Measurements from ENCODE around the gene C11orf42. TPM values are rescaled to one million over a fixed set of nuclear protein-coding genes. Genes with fewer than 3 reads are reported as not detected.

Gene C11orf42
- total RNA-seq, 2 donors from 2014 or later, result not detected

- no peak overlapping the region for H3K4me3 ChIP-seq
- H3K27ac ChIP-seq, result no peak overlapping the region
- peaks cover 3% of the 10 kb centered on the region for H3K4me1 ChIP-seq
- no peaks in the 10 kb centered on the region for H3K9me3 ChIP-seq
- no peak overlapping the region for H3K9ac ChIP-seq (ENCODE audit: low read depth in 2 of 2, low read length in 2 of 2)
- H3K36me3 ChIP-seq, result no peaks in the 10 kb centered on the region
- DNase-seq, result no peak
- peaks cover 3% of the 10 kb centered on the region for H3K27me3 ChIP-seq
- intact Hi-C loops (cut with DNase I), result no loop called here
- TF ChIP-seq, protein P1, sequence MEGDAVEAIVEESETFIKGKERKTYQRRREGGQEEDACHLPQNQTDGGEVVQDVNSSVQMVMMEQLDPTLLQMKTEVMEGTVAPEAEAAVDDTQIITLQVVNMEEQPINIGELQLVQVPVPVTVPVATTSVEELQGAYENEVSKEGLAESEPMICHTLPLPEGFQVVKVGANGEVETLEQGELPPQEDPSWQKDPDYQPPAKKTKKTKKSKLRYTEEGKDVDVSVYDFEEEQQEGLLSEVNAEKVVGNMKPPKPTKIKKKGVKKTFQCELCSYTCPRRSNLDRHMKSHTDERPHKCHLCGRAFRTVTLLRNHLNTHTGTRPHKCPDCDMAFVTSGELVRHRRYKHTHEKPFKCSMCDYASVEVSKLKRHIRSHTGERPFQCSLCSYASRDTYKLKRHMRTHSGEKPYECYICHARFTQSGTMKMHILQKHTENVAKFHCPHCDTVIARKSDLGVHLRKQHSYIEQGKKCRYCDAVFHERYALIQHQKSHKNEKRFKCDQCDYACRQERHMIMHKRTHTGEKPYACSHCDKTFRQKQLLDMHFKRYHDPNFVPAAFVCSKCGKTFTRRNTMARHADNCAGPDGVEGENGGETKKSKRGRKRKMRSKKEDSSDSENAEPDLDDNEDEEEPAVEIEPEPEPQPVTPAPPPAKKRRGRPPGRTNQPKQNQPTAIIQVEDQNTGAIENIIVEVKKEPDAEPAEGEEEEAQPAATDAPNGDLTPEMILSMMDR (IDR thresholded peaks at IDR 0.05), result no peak
Observed at GRCh38 chr11:6251990-6252473, 46.7 kb downstream of the C11orf42 start.

GRCh38 chr11:6253197-6253596 is 47.8 kb downstream of the C11orf42 start:
- TF ChIP-seq, protein P1 (IDR thresholded peaks at IDR 0.05), result no peak

DNA sequence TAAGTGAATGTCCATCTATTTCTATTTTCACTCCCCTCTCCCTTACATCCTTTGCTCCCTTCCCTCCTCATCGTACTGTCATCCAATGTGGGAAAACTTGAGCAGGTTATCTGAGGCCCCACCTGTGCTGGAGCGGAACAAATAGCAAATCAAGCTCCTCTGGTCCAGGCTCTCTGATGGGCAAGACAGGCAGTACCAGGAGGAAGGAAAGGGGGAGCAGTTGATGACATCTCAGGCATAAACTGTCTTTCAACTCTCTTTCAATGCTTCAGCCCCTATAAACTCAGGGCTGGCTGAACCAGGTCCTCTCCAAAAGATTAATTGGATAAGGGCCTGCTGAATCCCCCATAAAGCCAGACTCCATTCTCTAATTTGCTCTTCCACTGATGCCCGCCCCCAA is 52.8 kb downstream of the C11orf42 start:
- Histone ChIP-seq H3K36me3 (no peaks in the 10 kb centered on the region), H3K27ac (no peak overlapping the region), H3K27me3 (peaks cover 29% of the 10 kb centered on the region), H3K4me3 (no peak overlapping the region), H3K9ac (ENCODE audit: low read depth in 2 of 2, low read length in 2 of 2) (no peak overlapping the region), H3K9me3 (no peaks in the 10 kb centered on the region), H3K4me1 (no peaks in the 10 kb centered on the region)
- TF ChIP-seq, protein P1 (IDR thresholded peaks at IDR 0.05), result no peak
- intact Hi-C loops (cut with DNase I), result loop anchor here (5.0 kb wide), 1 partner anchor 94 kb away; no protein-coding TSS in a partner anchor
- DNase-seq, result no peak

More at GRCh38 chr11:6253197-6253596, 47.8 kb downstream of the C11orf42 start:
- H3K9ac ChIP-seq (ENCODE audit: low read depth in 2 of 2, low read length in 2 of 2), result no peak overlapping the region
- H3K27ac ChIP-seq, result no peak overlapping the region
- DNase-seq, result no peak
- no peaks in the 10 kb centered on the region for H3K9me3 ChIP-seq
- no peaks in the 10 kb centered on the region for H3K36me3 ChIP-seq
- H3K27me3 ChIP-seq, result peaks cover 7% of the 10 kb centered on the region
- no peak overlapping the region for H3K4me3 ChIP-seq
- intact Hi-C loops (cut with DNase I), result no loop called here
- peaks cover 3% of the 10 kb centered on the region for H3K4me1 ChIP-seq

DNA sequence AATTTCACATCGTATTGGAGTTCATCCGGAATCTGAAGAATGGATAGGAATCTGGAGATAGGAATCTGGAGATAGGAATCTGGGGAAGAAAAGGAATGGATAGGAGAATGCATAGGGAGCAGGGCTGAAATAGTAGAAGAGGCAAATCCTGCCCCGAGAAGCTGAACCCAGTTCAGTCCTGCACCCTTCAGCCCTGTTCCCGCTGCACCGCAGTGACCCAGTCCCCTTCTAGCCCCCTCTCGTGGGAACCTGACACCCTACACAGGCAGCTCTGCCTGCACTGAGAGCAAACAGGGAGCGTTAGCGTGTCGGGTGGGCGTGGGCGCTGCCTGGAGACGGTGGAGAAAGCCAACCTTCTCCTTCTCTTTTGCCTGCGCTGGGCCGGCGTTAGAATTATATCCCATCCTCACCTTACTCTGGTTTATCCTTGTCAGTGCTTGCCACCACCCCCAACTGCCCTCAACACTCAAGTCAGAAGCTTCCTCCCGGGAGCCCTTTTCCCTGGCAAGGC is 53.3 kb downstream of the C11orf42 start:
- Histone ChIP-seq H3K4me1 (no peaks in the 10 kb centered on the region), H3K9ac (ENCODE audit: low read depth in 2 of 2, low read length in 2 of 2) (no peak overlapping the region), H3K9me3 (no peaks in the 10 kb centered on the region), H3K27ac (no peak overlapping the region), H3K36me3 (no peaks in the 10 kb centered on the region), H3K4me3 (no peak overlapping the region), H3K27me3 (peaks cover 29% of the 10 kb centered on the region)
- intact Hi-C loops (cut with DNase I), result loop anchor here (5.0 kb wide), 1 partner anchor 94 kb away; no protein-coding TSS in a partner anchor
- TF ChIP-seq, protein P1 (IDR thresholded peaks at IDR 0.05), result no peak
- no peak for DNase-seq

DNA sequence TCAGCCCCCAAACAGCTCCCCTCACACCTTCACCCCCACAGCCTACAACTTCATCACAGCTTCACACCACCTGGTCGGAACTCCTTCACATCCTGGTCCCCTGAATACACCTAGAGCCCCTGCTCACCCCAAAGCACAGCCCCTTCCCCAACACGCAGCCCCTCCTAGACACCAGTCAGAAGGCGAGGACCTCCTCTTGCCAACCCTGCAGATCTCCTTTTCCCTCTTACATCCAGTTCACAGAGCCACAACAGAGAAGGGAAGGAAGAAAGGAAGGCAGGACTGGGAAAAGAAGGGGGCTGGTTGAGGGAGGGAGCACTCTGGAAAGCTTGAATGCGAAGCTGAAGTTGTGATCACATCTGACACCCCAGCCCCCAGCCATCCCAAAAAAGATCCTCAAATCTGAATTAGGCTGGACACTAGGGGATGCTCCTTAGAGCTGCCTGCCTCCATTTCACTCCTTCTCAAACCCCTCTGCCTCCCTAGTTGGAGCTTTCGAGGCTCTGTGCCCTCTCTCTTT is 54.9 kb downstream of the C11orf42 start:
- TF ChIP-seq, protein P1 (IDR thresholded peaks at IDR 0.05), result no peak
- no peaks in the 10 kb centered on the region for H3K36me3 ChIP-seq
- H3K9ac ChIP-seq (ENCODE audit: low read depth in 2 of 2, low read length in 2 of 2), result no peak overlapping the region
- intact Hi-C loops (cut with DNase I), result no loop called here
- peaks cover 29% of the 10 kb centered on the region for H3K27me3 ChIP-seq
- H3K27ac ChIP-seq, result no peak overlapping the region
- H3K4me3 ChIP-seq, result no peak overlapping the region
- no peak for DNase-seq
- H3K9me3 ChIP-seq, result no peaks in the 10 kb centered on the region
- H3K4me1 ChIP-seq, result no peaks in the 10 kb centered on the region

Other genes starting within 250 kb of the C11orf42 start
- not detected for gene OR56A5, start 237.1 kb upstream of the C11orf42 start, total RNA-seq
- gene OR52L1, start 218.6 kb upstream of the C11orf42 start, total RNA-seq, result not detected
- gene OR56A4, start 198.6 kb upstream of the C11orf42 start, total RNA-seq, result not detected
- not detected for gene OR56A1, start 174.8 kb upstream of the C11orf42 start, total RNA-seq
- not detected for gene OR56B4, start 97.9 kb upstream of the C11orf42 start, total RNA-seq
- gene OR52B2, start 35.2 kb upstream of the C11orf42 start, total RNA-seq, result under 1 TPM in 1 of 2 donors, not detected in 1; 0.25 TPM
- gene OR52W1, start 6.3 kb upstream of the C11orf42 start, total RNA-seq, result not detected
- gene FHIP1B, start 29.1 kb downstream of the C11orf42 start, total RNA-seq, result 100 to 1,000 TPM in 1 of 2 donors, 10 to 100 TPM in 1; 84.6 to 107 TPM
- under 1 TPM in 1 of 2 donors, not detected in 1; 0.12 TPM for gene CNGA4, start 33.5 kb downstream of the C11orf42 start, total RNA-seq
- gene CCKBR, start 54.3 kb downstream of the C11orf42 start, total RNA-seq, result not detected
- gene CAVIN3, start 114.9 kb downstream of the C11orf42 start, total RNA-seq, result 10 to 100 TPM in 1 of 2 donors, 1 to 10 TPM in 1; 6.5 to 15.4 TPM
- 10 to 100 TPM; 49.3 to 57.1 TPM for gene SMPD1, start 184.9 kb downstream of the C11orf42 start, total RNA-seq
- 10 to 100 TPM in 1 of 2 donors, 1 to 10 TPM in 1; 6.6 to 10.2 TPM for gene APBB1, start 213.5 kb downstream of the C11orf42 start, total RNA-seq
- gene HPX, start 235.4 kb downstream of the C11orf42 start, total RNA-seq, result 1 to 10 TPM; 1.8 to 5.3 TPM